OCI-LY1 (cell line): ENCODE results near the gene ERBB4.

Experiments
- H2AFZ ChIP-seq: fragments of 200-600 bp; sonication (generic), shearing (Covaris generic); 2 replicates; pipeline ENCODE4 v1.6.0; 2014; ENCODE audit warnings: antibody characterized with exemption, mild to moderate bottlenecking, low read length
- H3F3A ChIP-seq: fragments of 200-600 bp; sonication (generic), shearing (Covaris generic); 2 replicates; pipeline ENCODE4 v1.6.0; 2014; ENCODE audit warnings: mild to moderate bottlenecking, antibody characterized with exemption, low read length, moderate library complexity; ENCODE audit not compliant: insufficient read depth
- H3K27ac ChIP-seq: fragments of 200-600 bp; sonication (generic); 2 replicates; pipeline ENCODE4 v1.5.1; 2014; ENCODE audit warnings: low read length, mixed run types, mild to moderate bottlenecking, low read depth; ENCODE audit not compliant: poor library complexity, severe bottlenecking
- H3K27me3 ChIP-seq: fragments of 200-600 bp; sonication (generic); 2 replicates; pipeline ENCODE4 v1.6.0; 2014; ENCODE audit warnings: antibody characterized with exemption, mild to moderate bottlenecking, low read length, moderate library complexity; ENCODE audit not compliant: insufficient read depth
- H3K36me3 ChIP-seq: fragments of 200-600 bp; sonication (generic); 2 replicates; pipeline ENCODE4 v1.6.1; 2014; ENCODE audit warnings: mild to moderate bottlenecking, antibody characterized with exemption, low read length, moderate library complexity, mixed read lengths; ENCODE audit not compliant: insufficient read depth
- H3K4me1 ChIP-seq: fragments of 200-600 bp; sonication (generic); 2 replicates; pipeline ENCODE4 v1.5.1; 2014; ENCODE audit warnings: mild to moderate bottlenecking, low read length, moderate library complexity; ENCODE audit not compliant: insufficient read depth, severe bottlenecking
- H3K4me2 ChIP-seq: fragments of 200-600 bp; sonication (generic), shearing (Covaris generic); 2 replicates; pipeline ENCODE4 v1.6.1; 2014; ENCODE audit warnings: low read length
- H3K4me3 ChIP-seq: fragments of 200-600 bp; sonication (generic); 2 replicates; pipeline ENCODE4 v1.5.1; 2014; ENCODE audit warnings: low read length, low read depth, mild to moderate bottlenecking, mixed read lengths; ENCODE audit not compliant: poor library complexity, severe bottlenecking
- H3K79me2 ChIP-seq: fragments of 200-600 bp; shearing (Covaris generic); 2 replicates; pipeline ENCODE4 v1.6.1; 2016; ENCODE audit warnings: mixed run types, low read length, mixed read lengths; ENCODE audit not compliant: insufficient read depth
- H3K9ac ChIP-seq: fragments of 200-600 bp; sonication (generic), shearing (Covaris generic); 2 replicates; pipeline ENCODE4 v1.6.1; 2014; ENCODE audit warnings: mild to moderate bottlenecking, low read length, mixed read lengths
- H3K9me2 ChIP-seq: fragments of 200-600 bp; sonication (generic), shearing (Covaris generic); 2 replicates; pipeline ENCODE4 v1.6.1; 2014; ENCODE audit warnings: low read depth, mild to moderate bottlenecking, low read length, mixed read lengths
- H3K9me3 ChIP-seq: fragments of 200-600 bp; shearing (Covaris generic); 2 replicates; pipeline ENCODE4 v1.6.1; 2014; ENCODE audit warnings: low read length, mixed read lengths
- H4K20me1 ChIP-seq: fragments of 200-600 bp; sonication (generic), shearing (Covaris generic); 2 replicates; pipeline ENCODE4 v1.6.0; 2016; ENCODE audit warnings: mild to moderate bottlenecking, low read length; ENCODE audit not compliant: insufficient read depth
- EZH2 ChIP-seq: fragments of 200-600 bp; sonication (generic), shearing (Covaris generic); IDR thresholded peaks from 2 replicates; pipeline ENCODE4 v1.8.0; 2017; ENCODE audit warnings: borderline replicate concordance, mixed run types, mild to moderate bottlenecking, antibody characterized with exemption, low read length, moderate library complexity, mixed read lengths
- TF ChIP-seq, protein P1 (sequence below): fragments of 200-600 bp; sonication (generic), shearing (Covaris generic); IDR thresholded peaks from 2 replicates; pipeline ENCODE4 v1.5.1; 2017; ENCODE audit warnings: mild to moderate bottlenecking, antibody characterized with exemption, low read length, moderate library complexity, mixed read lengths

ERBB4 gene

DNA sequence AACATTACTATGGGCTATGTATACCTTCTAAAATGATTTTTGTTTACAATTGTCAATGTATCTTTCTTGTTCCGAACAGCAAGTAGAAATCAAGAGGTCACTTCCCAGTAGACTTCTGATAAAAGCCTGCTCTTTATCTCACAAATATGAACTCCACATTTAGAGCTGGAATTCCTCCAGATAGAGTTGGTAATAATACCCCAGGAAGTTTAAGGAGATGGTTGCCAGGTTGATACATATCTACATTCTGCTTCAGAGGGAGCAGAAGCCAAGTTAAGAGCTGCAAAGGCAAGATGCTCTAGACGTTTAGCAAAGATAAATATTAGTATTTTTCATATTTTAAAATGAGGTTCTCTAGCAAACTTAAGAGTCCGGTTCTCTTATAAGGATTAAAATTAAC, 267.0 kb downstream of the ERBB4 start:
- Histone ChIP-seq H3K4me3 (no peak overlapping the region), H3K36me3 (no peaks in the 10 kb centered on the region), H2AFZ (no peak overlapping the region), H4K20me1 (no peaks in the 10 kb centered on the region), H3K9me2 (no peaks in the 10 kb centered on the region), H3K4me2 (no peak overlapping the region), H3K27me3 (no peaks in the 10 kb centered on the region), H3K9ac (no peak overlapping the region), H3K9me3 (no peaks in the 10 kb centered on the region), H3K79me2 (no peaks in the 10 kb centered on the region), H3F3A (no peaks in the 10 kb centered on the region), H3K27ac (no peak overlapping the region), H3K4me1 (no peaks in the 10 kb centered on the region)
- no peak for TF ChIP-seq EZH2
- TF ChIP-seq, protein P1, sequence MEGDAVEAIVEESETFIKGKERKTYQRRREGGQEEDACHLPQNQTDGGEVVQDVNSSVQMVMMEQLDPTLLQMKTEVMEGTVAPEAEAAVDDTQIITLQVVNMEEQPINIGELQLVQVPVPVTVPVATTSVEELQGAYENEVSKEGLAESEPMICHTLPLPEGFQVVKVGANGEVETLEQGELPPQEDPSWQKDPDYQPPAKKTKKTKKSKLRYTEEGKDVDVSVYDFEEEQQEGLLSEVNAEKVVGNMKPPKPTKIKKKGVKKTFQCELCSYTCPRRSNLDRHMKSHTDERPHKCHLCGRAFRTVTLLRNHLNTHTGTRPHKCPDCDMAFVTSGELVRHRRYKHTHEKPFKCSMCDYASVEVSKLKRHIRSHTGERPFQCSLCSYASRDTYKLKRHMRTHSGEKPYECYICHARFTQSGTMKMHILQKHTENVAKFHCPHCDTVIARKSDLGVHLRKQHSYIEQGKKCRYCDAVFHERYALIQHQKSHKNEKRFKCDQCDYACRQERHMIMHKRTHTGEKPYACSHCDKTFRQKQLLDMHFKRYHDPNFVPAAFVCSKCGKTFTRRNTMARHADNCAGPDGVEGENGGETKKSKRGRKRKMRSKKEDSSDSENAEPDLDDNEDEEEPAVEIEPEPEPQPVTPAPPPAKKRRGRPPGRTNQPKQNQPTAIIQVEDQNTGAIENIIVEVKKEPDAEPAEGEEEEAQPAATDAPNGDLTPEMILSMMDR = no peak

DNA sequence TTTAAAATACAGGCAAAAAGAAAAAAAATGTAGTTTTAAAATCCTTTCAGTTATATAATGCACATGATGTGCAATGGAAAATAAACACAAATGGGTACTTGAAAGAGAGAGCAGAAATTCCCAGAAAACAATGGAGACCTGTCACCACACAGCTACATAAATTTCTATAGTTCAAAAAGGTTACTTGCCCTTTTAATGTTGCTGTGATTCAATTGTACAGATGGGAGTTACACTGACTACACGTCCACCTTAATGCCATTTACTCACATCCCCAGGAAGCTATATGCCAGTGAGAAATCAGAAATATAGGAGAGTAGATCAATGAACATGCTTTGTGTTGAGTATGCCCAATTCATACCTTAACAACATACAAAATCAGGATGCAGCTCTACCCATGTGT, 269.6 kb downstream of the ERBB4 start:
- Histone ChIP-seq H3F3A (no peaks in the 10 kb centered on the region), H3K4me1 (no peaks in the 10 kb centered on the region), H2AFZ (no peak overlapping the region), H3K4me2 (no peak overlapping the region), H3K27ac (no peak overlapping the region), H3K9ac (no peak overlapping the region), H3K9me3 (no peaks in the 10 kb centered on the region), H3K27me3 (no peaks in the 10 kb centered on the region), H3K36me3 (no peaks in the 10 kb centered on the region), H3K79me2 (no peaks in the 10 kb centered on the region), H3K4me3 (no peak overlapping the region), H4K20me1 (no peaks in the 10 kb centered on the region), H3K9me2 (no peaks in the 10 kb centered on the region)
- TF ChIP-seq EZH2 = no peak
- TF ChIP-seq, protein P1 = no peak

DNA sequence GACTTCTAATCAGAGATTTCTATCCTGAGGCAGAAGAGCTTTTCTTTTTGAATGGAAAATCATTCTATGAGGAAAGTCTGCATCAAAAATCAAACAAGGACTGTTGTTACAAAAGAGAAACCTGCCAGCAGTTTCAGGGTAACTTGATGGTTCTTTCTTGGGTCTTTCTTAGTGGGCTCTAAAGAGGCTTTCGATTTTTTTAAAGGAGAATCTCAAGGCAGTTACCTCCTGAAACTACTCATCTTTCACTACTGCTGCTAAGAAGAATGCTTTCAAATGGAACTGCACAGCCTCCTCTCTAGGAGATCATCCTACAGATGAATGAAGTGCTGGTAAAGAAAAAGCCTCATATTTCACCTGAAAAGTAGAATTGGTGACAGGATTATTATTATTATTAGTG, 272.3 kb downstream of the ERBB4 start:
- no peak overlapping the region for H3K4me2 ChIP-seq
- H3K9me3 ChIP-seq = no peaks in the 10 kb centered on the region
- H3K9ac ChIP-seq = no peak overlapping the region
- H3K36me3 ChIP-seq = no peaks in the 10 kb centered on the region
- no peak overlapping the region for H3K4me3 ChIP-seq
- no peak overlapping the region for H3K27ac ChIP-seq
- H3F3A ChIP-seq = no peaks in the 10 kb centered on the region
- no peak overlapping the region for H2AFZ ChIP-seq
- H3K79me2 ChIP-seq = no peaks in the 10 kb centered on the region
- TF ChIP-seq EZH2 = no peak
- no peaks in the 10 kb centered on the region for H3K9me2 ChIP-seq
- H3K4me1 ChIP-seq = no peaks in the 10 kb centered on the region
- no peaks in the 10 kb centered on the region for H3K27me3 ChIP-seq
- no peaks in the 10 kb centered on the region for H4K20me1 ChIP-seq

DNA sequence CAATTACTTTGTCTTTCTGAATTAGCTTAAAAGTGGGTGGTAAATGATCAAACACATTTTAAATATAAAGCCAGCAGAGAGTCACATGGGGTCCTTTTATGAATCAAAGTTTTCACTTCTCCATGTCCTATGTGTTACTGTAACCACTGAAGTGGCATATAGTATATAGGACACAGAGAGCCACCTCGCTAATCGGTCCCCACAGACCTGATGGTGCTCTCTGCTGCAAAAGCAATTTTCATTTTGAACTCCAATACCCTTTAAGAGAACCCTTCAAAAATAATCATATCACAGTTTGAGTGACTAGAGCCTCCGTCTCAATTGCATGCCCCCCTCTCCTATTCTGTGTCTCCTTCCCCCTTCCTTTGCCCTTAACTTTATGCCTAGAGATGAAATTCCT, 272.8 kb downstream of the ERBB4 start:
- Histone ChIP-seq H3K27ac (no peak overlapping the region), H3F3A (no peaks in the 10 kb centered on the region), H3K9me3 (no peaks in the 10 kb centered on the region), H3K9me2 (no peaks in the 10 kb centered on the region), H3K9ac (no peak overlapping the region), H3K4me1 (no peaks in the 10 kb centered on the region), H3K27me3 (no peaks in the 10 kb centered on the region), H4K20me1 (no peaks in the 10 kb centered on the region), H3K4me2 (no peak overlapping the region), H3K36me3 (no peaks in the 10 kb centered on the region), H2AFZ (no peak overlapping the region), H3K79me2 (no peaks in the 10 kb centered on the region), H3K4me3 (no peak overlapping the region)
- TF ChIP-seq, protein P1 = no peak
- no peak for TF ChIP-seq EZH2
